ENCODE measurements around the gene FIBP.

DNA sequence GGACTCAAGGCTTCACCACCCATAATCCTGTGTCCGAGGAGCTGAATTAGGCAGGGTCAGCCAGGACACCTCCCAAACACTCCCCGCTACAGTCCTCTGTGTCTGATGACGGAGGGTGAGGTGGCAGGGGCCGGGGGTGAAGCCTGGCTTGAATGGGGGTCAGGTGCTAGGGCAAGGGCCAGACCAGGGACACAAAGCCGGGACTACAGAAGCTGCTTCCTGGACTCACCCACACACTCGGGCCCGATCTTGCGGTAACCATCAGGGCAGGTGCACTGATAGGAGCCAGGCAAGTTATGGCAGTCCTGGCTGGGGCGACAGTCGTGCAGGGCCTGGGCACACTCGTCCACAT is 18.0 kb downstream of the FIBP start:
- TF ChIP-seq POLR2A (IDR thresholded peaks at IDR 0.05; ENCODE audit: low read depth) (no peak), POLR2AphosphoS5 (IDR thresholded peaks at IDR 0.05) (no peak), CTCF (IDR thresholded peaks at IDR 0.05) (no peak), EP300 (IDR thresholded peaks at IDR 0.05) (no peak)
